EH (cell line): ENCODE data around the gene CENPU.
A peak's percentile ranks its signal among the peaks of the same experiment; 100 is the strongest.
"Not testable (repeated sequence)": the region's sequence is repeated elsewhere in the genome, so short reads cannot be mapped to it uniquely, and the experiment has no call there.

ENCODE experiments used
- DNase-seq: peaks from one replicate; pipeline ENCODE4 v3.0.0-alpha.2; 2015; ENCODE audit warnings: low read depth

Gene CENPU

DNA sequence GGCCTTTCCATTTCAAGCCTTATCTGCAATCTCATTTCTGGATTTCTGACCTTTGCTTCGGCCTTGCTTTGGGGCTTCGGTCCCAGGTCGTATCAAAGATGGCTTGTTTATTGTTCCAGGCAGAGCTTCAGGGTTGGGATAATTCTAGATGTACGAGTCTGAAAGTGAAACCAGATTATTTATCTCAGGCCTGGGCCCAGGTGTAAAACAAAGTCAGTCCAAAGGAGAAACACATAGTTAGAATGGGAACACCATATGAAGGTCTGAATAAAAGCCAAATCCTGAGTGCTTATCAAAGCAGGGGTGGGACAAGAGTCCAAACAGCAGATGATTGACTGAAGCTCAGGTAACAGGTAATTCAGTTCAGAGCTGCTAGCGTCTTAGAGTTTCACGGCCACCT is 67.2 kb downstream of the CENPU start:
- DNase-seq, result no peak

DNA sequence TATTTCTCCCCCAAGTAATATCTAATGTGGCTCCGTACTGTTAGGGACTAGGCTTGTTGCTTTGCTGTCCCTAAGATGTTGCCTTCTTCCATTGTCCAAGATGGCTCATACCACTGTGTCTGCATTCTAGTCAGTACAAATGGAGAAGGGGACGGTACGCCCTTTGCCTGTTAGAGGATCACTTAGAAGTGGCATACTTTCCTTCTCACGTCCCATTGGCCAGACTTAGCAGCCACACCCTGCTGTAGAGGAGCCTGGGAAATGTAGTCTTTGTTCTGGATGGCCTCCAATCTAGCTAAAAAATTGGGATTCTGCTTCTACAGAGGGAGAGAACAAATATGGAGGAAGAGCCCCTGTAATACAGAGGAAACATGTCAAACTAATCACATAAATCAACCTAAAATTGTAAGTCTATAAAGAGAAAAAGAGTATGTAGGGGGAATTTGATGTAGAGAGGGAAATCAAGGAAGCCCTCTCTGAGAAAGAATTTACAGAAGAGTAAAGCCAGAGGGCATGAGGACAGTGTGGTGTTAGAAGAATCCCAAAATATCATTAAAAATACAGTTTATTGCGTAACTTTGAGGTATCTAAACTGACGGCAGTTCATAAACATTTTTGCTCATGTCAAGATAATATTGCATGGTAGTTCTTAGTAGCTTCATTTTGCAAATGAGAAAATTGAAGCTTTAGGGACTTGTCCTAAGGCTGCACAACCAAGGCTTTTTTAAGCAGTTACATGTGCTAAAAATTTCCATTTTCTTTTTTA is 69.3 kb downstream of the CENPU start:
- DNase-seq, result peak; percentile 51

DNA sequence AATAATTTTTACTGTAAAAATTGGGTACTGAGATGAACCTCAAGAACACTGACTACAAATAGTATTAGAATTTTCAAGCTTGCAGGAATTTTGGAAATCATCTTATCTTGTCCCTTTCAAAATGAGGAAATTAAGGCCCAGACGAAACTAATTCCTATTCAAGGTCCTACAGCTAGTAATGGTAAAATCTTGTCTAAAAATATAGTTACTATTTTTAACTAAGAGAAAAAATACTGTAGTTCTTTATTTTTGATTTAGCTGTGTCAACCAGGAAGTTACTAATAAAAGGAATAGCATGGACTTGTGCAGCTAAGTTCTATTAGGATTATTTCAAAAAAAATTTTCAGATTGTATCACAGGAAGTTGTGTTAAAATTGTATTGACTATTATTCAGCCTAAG is 71.7 kb downstream of the CENPU start:
- DNase-seq, result no peak

DNA sequence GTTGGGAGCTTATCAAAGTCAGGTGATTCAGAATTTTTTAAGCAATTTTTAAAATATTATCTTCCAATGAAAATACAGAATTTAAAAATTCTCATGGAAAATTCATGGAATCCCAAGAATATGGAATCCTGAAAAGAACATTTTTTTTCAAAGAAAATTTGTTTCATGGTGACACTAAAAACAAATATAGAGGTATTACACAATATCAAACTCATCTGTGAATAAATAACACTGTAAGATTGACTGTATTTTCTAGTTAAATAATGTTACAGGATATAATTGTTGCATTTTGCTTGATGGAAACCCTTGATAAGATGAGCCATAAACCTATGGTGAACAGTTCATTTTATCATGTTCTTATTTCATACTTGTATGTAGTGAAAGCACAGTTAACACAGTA is 72.9 kb downstream of the CENPU start:
- no peak for DNase-seq

DNA sequence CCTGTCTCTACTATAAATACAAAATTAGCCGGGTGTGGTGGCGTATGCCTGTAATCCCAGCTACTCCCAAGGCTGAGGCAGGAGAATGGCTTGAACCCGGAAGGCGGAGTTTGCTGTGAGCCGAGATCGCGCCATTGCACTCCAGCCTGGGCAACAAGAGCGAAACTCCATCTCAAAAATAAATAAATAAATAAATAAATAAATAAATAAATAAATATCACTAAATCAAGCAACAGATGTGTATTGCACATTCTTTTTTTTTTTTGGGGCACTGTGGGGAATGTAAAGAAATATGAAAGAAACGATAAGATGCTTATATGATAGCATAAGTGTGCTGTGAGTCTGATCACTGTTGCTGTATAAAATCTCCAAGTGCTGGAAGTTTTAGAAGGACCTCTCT is 76.1 kb downstream of the CENPU start:
- not testable (repeated sequence) for DNase-seq

DNA sequence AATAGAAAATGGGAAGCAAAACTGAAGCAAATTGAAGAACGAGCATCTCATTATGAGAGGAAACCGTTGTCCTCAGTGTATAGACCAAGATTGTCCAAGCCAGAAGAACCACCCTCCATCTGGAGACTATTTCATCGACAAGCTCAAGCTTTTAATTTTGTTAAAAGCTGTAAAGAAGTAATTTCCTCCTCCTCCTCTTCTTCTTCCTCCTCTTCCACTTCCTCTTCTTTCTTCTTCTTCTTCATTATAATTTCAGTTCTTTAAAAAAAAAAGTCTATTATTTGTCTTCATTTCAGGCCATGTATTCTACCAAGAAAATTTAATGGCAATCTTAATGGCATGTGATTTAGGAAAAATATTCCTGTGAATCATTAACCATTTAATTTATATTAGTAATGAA is 76.8 kb downstream of the CENPU start:
- no peak for DNase-seq

DNA sequence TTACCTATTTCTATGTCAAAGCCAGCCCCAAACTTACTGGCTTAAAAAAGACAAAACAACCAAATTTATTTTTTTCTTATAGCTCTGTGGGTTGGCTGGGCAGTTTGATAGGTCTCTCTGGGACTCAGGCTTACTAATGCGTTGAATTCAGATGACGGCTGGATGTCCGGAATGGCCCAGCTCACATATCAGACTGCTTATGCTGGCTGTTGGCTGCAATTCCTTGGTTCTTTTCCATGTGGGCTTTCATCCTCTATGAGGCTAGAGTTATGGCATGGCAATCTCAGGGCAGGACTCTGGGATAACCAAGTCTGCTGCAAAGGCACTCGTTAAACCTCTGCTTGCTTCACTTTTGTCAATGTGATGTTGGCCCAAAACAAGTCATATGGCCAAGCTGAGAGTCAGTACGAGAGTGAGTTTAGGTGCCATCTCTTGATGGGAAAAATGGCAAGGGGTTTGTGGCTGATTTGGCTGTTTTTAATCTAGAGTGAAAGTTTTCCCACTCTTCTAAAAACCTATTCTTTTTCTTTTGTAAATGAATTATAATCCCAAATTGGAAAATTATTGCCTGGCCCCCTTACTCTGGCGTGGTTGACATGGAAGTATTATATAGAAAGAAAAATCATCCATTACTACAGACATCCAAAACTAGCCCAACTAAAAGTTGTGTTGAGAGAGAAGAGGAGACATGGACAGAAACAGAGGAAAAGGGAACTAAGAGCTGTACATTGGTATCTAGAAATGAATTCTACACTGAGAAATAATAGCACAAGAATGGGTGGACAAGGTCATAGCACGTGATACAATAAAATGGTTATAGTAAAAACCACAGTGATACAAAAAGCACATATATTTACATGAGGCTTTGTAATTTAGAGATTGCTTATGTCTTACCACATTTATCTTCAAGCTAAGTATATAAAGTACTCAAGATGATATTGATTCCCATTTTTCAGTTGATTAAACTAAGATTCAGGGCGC is 77.7 kb downstream of the CENPU start:
- DNase-seq, result no peak

DNA sequence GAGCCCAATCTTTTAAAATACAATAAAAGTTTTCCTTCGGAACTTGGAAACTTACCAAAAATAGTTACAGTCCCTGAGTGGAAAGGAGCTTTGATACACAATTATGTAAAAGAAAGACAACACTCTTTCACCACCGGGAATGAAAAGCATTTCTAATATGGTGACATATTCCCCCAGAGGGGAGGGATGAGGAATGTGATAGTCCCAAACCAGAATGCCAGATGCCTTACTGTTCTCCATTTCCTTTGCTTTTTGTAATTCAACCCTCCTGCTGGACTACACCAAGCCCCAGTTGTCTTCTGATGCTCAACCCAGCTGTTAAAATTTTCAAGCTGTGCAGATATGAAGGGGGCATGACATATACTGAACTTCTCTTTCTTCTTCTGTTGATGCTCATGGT is 80.2 kb downstream of the CENPU start:
- DNase-seq, result peak; percentile 94

DNA sequence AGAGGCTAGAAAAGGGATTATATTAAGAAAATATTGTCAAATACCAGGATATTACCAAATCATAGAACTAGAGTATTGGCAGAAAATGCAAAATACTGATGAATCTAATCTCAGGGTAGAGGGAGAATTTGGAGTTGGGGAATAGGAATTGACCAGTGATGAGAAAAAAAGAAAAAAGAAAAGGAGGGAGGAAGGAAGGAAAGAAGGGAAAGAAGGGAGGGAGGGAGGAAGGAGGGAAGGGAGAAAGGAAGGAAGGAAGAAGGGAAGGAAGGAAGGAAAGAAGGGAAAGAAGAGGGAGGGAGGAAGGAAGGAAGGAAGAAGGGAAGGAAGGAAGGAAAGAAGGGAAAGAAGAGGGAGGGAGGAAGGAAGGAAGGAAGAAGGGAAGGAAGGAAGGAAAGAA is 81.2 kb downstream of the CENPU start:
- not testable (repeated sequence) for DNase-seq

DNA sequence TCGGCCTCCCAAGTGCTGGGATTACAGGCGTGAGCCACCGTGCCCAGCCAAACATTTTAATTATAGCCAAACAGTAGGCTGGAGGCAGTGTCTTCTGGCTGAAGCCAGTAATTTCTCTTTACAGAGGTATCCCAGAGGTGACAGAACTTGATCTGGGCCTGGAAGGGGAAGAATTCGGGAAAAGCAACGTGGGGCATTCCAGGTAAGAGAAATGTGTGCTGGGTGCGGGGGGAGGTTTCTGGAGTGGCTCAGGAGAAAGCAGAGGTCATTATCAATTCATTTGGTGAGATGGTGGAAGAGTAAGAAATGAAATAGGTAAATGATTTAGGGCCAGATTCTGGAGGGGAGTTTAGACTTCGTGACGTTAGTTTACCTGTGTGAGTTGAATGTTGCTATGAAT is 82.0 kb downstream of the CENPU start:
- DNase-seq, result no peak

DNA sequence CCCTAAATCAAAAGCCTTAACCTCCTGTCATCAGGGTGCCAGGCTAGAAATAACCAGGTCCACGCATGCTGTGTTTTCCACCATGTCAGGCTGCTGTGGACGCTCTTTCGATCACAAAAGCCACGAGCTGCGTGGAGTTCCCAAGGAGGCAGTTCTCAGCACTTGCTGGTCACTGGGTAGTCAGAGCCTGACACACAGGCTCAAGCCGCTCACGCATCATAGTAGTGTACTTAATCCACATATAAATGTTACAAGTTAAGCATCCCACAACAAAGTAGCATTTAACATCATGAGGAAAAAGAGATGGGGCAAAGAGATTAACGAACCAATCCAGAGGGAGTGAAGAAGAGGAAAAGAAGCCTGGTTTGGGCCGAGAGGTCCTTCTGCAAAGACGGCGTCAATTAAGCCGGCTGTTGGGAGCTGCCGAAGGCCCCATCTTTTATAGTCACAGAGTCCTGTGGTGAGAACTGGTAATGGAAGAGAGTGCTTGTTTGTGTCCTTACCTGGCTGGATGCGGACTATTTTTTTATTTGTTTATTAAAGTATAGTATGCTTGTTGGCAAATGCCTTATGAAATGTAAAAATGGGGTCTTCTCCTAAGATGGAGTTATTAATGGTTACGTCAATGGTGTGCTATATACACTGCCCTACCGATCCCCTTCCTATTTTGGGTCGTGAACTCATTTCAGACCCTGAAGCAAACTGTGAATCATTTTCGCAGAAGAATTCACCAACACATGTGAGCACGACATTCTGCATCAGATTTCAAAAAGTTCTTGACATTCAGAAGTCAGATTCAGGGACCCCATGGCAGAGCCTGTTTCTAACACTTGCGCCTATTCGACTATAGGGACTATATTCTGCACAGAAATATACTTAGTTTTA is 83.7 kb downstream of the CENPU start:
- peak; percentile 55 for DNase-seq

DNA sequence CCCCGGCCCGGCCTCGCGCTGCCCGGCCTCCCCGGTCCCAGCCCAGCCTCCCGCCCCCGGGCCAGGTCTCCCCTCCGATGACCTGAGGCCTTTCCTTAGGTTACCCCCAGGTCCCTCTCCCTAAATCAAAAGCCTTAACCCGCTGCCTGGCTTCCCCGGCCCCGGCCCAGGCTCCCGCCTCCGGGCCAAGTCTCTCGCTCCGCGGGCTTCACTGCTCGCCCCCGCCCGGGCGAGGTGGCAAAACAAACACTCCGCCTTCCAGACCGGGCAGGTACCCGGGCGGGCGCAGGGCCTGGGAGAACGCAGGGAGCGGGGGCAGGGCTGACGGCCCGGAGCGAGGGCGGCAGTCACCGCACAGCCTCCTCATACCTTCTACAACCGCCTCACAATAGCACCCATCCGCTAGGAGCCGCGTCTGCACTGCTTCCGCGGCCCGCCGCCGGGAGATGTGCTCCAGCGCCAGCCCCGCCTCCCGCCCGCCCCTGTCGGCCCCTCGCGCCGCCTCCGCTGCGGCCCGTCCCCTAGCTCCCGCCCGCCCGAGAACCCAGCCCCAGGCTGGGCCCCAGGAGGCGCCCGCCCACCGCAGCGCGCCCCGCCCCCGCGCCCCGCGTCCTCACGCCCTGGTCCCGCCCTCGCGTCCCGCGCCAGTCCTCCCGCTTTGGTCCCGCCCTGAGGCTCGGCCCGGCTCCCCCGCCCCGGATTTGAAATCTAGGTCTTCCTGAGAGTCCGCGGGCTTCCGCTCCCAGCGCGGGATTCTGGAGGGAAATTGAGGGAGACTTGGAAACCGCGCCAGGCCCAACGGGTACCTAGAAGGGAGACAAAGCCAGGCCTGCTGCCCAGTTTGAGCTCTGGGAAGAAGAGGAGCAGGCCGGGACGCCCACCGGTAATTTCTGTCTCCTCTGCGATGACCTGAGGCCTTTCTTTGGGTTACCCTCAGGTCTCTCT is 84.6 kb downstream of the CENPU start, which contains the start of the genes CASP3 and PRIMPOL:
Gene CASP3 (minus strand): TSS at position 422 of the 945 bp plus-strand sequence. CDS start 10,994 bp downstream, outside the sequence.
Gene PRIMPOL (plus strand): TSS at position 713 of the 945 bp plus-strand sequence. CDS start 7,403 bp downstream, outside the sequence.
- DNase-seq, result peak; percentile 97

DNA sequence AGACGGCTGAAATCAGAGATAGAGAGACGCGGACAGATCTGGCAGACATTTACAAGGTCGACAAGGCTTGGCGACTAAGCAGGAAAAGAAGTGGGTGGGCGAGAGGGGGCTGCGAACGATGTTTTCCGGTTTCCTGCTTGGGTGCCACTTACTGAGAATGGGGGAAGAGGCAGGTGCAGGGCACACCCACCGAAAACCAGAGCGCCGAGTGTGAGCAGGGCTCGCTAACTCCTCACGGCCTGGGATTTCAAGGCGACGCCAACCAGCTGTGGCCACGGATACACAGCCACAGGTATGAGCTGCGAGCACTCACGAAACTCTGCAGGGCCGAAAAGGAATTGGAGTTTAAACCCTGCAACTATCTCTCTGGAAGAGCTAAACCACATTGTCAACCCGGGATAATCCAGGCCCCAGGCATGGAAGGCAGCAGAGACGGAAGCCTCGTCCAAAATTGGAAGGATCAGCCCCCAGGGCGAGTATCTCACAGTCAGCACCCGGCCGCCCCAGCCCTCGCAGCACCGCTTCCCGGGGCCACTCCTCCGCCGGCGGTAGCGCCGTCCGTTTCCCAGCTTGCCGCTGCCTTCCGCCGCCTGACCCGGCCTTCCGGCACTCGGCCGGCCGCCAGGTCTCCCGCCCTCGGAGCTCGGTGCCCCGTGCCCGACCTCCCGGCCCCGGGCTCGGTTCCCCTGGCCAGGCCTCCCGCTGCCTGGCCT is 85.4 kb downstream of the CENPU start:
- peak; percentile 75 for DNase-seq

DNA sequence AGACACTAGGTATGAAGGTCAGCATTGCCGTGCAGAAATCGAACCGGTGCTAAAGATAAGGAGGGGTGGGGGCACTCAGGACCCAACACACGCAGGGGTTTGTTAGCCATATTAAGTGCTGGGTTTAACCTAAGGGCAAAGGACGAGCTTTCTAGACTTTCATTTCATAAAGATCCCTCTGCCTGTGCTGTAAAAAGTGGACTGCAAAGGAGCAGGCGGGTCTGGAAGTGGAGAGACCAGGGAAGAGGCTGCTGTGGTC is 85.9 kb downstream of the CENPU start:
- DNase-seq, result no peak

DNA sequence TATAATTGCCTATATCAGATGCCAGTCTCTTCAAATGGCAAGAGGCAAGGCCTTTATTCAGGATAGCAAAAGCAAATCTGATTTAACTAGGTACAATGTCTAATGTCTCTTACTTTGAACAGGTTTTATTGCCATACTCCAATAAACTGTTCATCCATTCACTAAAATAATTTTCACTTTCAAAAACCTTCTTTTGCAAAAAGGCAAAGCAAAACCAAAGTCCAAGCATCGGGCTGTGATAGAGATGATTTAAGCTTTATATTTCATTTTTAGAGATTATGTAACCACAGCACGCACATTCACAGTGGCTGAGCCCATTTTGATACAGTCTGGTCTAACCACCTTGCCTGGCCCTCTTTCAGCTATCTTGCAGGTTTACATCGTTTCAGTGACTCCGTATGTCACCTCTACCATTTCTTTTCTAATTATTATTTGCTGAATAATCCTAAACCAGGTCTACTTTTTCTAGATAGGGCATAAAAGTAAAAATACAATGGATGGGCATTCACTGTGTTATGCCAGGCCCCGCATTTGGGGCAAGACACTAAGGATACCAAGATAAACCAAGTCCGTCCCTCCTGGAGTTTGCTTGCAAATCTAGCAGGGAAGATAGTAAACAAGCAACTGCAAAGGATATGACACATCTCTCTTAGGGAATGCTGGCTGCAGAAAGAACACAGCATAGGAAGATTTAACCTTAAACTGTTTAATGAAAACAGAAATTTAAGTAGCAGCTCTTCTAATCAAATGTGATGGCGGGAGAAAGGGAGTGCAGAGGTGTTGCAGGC is 86.4 kb downstream of the CENPU start:
- DNase-seq, result peak; percentile 50

DNA sequence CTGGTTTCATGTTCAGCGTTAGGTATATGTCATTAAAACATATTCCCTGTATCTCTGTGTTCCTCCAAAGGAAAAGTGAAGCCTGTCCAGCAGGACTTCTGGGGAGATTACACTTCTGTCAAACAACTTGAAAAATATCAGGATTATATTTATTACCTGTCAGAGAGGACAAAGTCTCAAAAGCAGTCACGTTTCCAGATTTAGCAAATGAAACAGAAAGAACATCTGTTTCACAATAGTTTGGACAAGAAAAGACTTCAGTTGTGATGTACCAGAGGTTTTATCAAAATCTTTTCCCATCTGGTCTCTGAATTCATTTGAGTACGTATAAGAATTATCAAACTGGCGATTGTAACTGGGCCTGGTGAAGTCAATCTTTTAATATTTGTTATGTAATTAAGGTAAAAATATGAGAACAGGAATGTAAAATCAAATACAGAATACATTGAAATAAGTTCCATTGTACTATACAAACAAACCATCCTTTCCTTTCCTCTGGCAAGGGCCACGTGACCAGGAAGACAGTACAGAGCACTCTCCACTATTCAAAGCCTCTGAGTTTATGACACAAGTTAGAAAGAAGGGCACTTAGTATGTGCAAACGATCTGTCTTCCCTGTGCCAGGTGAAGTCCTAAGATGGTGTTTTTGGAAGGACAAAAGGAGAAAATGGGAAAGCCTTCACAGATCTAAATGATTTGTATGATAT is 87.8 kb downstream of the CENPU start:
- no peak for DNase-seq

DNA sequence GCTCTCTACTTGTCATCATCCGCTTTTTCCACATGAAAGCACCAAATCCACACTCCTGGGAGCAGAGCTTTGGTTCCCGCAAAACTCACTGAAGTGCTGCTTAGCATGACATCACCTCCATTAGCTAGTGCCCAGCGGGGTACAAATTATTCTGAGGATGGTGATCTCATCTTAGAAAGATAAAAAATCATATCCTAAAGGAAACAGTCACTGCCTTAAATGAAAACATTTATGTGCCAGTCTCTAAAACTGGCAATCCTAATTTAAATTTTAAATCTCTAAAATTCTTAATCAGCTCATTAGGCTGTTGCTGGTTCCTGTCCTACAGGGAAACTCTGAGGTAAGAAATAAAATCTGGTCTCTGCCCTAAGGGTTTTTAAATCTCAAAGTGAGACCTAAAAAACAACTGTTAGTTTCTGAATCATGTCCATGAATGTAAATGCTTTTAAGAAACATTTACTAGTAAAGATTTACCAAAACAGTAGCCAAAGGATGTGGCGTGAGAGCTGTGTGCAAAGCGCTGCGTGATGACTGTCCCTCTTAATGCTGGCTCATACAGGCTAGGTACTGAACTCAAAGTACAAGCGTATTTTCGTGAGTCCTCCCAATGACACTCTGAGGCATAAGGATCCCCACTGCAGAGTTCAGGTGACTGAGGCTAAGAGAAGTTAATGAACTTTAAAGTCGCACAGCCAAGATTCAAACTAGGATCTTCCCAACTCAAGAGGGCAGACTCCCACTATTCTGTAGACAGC is 89.2 kb downstream of the CENPU start:
- peak; percentile 54 for DNase-seq
